Activated CD8-positive, alpha-beta memory T cell treated with anti-CD3 and anti-CD28 coated beads for 1 hour (primary cell): ENCODE results near the gene APCDD1.
A peak's percentile ranks its signal among the peaks of the same experiment; 100 is the strongest.
"Not testable (repeated sequence)": the region's sequence is repeated elsewhere in the genome, so short reads cannot be mapped to it uniquely, and the experiment has no call there.

ENCODE experiments used
- DNase-seq, 2 donors: peaks; one replicate each; pipeline ENCODE4 v3.0.0-alpha.2; 2020; ENCODE audit warnings: low read depth in 1 of 2; ENCODE audit errors: extremely low read depth in 1 of 2

APCDD1 gene

DNA sequence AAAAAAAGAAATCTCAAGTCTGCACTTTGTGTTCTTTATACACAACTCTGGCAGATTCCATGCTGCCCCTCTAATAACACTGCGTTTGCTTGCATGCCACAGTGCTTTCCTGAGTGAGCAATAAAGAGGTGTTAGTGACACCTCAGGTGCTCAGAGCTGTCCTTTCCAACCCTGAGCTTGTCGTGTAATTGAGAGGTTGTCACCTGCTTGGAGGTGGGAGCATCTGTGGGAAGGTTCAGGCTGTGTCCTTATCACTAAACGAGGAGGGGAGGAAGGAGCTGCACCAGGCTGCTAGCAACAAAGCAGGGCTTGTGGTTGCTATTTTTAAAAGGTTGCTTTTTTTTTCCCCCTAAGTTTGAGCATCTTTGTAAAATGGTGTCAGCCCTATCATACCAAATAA is 31.9 kb downstream of the APCDD1 start:
- DNase-seq, result no peak

DNA sequence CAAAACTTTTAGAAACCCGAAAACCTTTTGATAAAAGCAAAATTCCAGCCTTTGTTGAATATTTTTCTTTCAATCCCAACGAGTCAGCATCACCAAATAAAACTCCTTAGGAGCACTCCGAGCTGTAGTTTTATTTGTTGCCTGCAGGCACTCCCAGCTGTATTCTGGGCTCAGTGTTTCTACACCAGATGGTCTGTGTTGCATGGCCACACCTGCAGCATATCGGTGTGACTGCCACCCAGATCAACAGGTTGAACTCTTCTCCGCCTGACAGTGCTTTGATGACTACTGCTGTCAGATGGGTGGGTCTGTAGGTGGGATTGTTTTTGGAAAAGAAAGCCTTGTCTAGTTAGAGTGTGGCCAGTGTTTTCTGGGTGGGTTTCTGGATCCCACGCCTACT is 32.7 kb downstream of the APCDD1 start:
- no peak for DNase-seq

DNA sequence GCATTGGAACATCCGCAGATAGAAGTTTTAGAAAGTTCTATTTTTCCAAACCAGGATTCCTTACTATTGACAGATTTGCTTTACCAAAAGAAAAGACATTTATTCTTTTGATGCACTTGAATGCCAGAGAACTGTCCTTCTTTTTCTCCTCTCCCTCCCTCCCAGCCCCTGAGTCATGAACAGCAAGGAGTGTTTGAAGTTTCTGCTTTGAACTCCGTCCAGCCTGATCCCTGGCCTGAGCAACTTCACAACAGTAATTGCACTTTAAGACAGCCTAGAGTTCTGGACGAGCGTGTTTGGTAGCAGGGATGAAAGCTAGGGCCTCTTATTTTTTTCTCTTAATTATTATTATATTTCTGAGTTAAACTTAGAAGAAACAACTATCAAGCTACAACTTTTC is 33.6 kb downstream of the APCDD1 start:
- DNase-seq, result no peak

DNA sequence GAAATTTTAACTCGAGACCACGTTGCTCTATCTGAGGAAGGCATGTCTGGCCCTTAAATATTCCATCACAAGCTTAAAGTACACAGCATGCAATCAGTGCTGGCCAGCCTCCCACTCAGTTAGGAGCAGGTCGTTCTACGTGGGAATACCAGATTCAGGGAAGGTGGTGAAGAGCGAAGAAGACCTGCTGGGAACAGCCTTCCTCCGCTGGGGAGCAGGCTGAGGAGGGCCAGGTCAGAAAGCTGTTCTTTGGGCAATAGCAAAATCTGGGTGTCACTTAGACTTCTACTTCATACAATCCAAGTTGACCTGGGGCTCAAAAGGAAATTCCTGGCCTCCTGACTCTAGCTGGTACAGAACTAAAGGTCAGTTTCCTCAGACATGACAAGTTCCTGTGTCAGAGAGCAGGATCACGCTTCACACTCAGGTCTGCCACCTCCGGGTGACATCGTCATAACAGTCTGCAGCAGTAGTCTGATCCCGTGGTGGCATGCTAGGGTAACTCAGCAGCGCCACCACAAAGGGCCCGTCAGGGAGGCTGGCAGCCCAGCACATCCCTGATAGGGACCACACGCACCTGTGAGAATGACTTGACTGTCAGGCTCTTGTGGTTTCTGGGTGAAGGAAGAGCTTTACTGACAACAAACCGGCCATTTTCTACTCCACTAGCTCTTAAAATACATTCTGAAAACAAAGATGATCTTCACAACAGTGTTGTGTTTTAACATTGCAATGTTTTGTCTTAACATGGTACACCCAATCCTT is 36.1 kb downstream of the APCDD1 start:
- DNase-seq, result peak; percentile 21 to 24

DNA sequence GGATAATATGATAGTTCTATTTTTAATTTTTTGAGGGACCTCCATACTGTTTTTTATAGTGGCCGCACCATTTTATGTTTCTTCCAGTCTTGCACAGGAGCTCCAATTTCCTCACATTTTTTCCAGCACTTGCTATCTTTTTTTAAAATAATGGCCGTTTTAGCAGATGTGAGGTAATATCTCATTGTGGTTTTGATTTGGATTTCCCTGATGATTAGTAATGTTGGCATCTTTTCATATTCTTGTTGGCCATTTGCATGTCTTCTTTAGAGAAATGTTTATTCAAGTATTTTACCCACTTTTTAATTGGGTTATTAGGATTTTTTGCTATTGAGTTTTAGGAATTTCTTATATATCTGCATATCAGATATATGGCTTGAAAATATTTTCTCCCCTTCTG is 41.5 kb downstream of the APCDD1 start:
- DNase-seq, result no peak

DNA sequence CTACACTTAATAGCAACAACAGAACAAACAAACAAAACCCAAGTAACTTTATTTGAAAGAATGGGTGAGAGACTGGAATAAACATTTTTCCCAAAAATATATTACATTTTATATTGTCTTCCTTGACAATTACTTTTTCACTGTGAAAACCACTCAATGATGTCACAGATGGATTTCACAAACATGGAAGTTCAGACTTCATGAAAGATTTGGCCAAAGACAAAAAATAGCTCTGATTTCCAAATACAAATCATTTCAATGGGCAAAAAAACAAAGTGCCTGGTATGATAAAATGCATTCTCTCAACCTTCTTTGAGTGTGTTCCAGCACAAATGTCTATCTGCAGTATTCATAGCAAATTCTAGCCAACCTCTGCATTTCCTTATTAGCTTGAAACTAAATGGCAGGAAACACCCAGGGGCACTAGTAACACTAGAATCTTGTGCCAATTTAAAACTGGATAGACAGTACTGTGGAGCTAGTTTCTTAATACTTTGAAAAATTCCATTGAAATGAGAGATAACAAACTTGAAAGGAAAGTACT is 42.8 kb downstream of the APCDD1 start:
- DNase-seq, result no peak

DNA sequence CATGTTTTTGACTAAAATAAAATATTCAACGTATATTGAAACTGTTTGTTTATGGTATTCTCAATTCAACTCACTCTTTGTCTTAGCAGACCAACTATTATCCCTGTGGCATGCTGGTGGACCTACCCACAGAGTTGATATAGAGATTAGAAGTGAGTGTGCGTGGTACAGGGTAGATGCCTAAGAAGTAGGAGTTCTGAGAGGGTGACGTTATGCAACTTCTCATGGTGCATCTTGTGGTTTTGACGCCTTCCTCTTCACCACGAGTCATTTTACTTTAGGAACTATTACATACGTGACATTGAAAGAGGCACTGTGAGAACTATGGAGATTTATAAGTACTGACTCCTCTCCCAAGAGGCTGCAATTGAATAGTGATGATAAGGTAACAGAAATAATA is 44.8 kb downstream of the APCDD1 start:
- no peak for DNase-seq

DNA sequence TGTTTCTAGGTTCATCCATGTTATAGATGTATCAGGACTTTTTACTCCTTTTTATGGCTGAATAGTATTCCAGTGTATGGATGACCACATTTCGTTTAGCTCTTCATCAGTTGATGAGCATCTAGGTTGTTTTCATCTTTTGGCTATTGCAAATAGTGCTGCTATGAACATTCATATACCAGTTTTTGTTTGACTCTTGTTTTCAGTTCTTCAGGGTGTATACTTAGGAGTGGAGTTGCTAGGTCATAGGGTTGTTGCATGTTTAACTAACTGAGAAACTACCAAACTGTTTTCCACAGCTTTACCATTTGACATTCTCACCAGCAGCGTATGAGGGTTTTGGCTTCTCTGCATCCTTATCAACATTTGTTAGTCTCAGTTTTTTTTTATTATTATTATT is 45.6 kb downstream of the APCDD1 start:
- DNase-seq, result no peak

DNA sequence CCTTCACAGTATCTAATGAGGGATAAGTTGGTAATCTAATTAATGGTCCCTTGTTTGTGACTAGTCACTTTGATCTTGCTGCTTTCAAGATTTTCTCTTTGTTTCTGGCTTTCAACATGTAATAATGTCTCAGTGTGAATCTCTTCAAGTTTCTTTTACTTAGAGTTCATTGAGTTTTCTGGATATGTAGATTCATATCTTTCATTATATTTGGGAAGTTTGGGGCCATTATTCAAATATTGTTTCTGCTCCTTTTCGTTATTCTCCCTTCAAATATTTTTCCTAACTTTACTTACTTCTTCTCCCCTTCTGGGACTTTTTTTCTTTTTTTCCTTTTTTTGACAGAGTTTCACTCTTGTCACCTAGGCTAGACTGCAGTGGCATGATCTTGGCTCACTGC is 50.3 kb downstream of the APCDD1 start:
- DNase-seq, result no peak

DNA sequence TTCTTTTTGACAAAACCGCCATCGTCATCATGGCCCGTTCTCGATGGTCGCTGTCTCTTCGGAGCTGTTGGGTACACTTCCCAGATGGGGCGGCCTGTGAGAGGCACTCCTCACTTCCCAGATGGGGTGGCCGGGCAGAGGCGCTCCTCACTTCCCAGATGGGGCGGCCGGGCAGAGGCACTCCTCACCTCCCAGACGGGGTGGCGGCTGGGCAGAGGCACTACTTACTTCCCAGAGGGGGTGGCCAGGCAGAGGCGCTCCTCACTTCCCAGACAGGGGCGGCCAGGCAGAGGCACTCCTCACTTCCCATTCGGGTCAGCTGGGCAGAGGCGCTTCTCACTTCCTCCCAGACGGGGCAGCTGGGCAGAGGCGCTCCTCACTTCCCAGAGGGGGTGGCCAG is 51.5 kb downstream of the APCDD1 start:
- DNase-seq, result not testable (repeated sequence)

DNA sequence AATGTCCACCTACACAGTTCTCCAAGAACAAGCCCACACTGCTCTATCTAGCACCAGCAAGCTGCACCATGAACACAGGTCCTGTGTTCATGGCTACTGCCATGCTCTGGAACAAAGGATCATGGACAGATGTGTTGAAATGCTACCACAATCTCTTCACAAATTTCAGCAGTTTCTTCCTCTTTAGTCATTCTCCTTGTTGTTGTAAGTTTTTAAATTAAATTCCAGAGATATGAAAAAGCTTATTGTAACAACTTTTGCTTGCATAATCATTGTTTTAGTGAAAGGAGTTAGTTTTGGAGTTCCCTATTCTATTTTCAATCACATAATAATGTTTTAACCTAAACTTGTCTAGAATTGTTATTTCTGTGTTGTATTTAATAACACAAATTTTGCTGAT is 54.2 kb downstream of the APCDD1 start:
- DNase-seq, result no peak

DNA sequence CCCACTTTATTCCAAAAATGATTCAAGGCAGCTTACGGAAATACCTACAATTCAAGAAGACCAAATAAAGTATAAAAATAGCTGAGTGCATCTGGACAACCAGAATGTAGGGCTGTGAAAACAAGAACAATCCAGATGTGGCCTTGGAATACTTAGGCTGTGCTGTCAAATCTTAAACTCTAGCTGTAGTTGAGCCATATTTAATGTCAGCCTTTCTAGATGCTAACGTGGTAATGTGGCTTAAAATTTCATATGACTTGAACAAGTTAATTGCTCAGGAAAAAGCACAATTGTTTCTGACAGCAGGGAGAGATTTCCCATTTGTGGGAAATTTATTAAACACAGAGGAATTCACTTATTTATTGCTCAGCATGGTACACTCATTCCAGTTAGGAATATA is 56.8 kb downstream of the APCDD1 start:
- no peak for DNase-seq

DNA sequence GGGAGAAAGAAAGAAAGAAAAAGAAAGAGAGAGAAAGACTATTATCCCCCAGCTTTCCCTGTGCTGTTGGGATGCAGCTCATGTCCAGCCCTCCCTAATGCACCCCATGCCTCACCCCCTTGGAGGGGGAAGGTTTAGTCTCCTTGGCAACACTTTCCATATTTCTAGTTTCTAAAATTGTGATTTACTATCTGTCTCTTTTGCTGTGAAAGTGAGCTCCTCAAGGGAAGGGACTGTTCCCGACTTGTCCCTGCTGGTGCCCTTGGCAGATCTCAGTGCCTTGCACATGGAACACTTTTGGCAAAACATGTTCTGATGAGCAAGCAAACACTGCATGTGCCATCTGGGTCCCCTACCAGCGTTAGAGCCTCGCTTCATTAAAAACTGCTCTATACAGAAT is 59.6 kb downstream of the APCDD1 start:
- no peak for DNase-seq

DNA sequence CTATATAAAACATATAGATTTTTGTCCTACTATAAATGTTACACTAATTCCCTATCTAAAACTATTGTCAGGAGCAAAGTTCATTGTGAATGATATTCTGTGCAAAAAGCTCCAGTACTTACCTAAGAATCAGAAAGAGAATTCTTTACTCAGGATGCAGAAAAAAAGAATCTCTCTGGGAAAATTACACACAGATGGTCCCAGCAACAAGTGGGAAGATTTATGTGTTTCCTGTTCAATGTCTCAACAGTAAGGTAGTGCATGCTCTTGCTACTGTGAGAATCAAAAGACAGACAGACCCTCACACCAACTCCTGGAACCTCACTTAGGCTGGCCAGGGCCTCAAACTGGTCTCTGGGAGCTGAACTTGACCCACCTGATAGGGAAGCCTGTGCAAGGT is 60.2 kb downstream of the APCDD1 start:
- DNase-seq, result no peak

DNA sequence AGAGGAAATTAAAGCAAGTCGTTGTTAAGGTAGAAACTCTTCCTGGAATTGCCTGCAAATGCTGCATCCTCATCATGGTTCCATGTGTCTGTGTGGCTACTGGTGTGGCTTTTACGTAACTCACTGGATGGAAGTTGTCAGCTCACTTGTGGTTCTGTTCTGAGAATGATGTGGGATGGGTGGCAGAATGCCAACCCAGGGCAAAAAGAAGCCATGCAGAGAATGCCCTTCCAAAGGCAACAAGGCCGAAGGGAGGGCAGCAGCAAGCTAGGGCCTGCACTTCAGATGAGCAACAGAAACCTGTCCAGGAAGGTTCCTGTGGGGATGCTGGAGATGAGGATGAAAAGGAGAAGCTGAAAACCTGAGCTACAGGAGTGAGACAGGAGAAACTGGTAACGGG is 61.0 kb downstream of the APCDD1 start:
- no peak for DNase-seq

DNA sequence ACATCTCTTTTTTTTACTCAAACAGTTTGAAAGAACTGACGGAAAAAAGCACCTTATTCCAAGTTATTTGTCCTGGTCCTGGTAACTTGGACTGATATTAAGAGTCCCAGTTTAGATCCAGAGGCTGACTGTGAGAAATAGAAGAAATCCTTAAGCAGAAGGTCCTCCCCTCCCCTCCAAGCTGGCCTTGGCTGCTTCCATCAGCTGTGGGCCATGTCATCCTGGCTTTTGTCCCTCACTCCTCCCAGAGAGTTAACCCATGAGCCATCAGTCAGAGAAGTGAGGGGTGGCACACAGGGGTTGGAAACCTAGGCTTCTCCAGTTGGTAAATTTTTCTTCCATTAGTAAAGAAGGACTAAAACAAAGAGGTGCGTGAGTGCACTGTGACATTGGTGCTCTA is 61.6 kb downstream of the APCDD1 start:
- DNase-seq, result no peak

DNA sequence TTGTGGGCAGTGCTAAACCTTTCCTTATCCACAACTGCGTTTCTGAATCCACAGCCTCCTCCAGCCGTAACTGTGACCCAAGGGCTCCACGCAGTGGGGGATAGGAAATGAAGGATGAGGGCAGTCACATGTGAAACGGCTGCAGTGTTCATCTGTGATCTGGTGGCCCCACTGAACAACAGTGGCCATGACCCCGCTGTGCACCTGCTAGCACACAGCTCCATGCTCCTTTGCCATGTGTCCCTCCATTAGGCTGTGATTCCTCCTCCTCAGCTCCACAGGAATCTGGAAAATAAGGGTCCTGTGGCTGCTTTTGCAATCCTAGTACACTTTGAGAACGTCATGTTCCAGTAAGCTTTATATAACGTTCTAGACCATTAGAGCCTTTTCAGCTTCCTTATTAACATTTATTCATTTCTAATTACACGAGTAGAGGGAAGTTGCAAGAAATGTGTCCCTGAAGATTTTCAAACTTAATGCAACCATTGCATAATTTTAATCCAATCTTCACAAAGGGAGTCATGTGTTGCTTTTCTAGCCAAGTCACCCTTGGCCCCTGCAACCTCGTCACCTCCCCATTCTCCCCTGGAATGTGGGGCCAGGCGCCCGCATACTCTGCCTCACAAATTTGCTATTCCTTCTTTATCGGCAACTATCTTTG is 64.3 kb downstream of the APCDD1 start:
- no peak for DNase-seq

DNA sequence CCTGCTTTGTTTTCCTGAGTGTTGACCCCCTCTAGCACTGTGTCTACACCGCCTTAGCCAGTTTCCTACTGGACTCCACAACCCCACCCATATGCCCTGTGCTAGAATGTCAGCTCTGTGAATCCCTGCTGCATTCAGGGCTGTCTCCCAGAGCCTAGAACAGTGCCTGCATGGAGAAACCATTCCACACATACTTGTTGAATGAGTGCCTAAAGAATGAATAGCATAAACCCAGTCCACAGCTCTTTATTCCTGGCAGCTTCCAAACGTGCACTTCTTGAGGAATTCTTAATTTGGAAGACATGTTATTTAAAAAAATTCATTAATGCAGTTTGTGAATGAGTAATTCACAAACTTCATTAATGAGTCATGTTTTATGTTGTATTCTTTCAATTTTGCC is 64.9 kb downstream of the APCDD1 start:
- DNase-seq, result no peak

DNA sequence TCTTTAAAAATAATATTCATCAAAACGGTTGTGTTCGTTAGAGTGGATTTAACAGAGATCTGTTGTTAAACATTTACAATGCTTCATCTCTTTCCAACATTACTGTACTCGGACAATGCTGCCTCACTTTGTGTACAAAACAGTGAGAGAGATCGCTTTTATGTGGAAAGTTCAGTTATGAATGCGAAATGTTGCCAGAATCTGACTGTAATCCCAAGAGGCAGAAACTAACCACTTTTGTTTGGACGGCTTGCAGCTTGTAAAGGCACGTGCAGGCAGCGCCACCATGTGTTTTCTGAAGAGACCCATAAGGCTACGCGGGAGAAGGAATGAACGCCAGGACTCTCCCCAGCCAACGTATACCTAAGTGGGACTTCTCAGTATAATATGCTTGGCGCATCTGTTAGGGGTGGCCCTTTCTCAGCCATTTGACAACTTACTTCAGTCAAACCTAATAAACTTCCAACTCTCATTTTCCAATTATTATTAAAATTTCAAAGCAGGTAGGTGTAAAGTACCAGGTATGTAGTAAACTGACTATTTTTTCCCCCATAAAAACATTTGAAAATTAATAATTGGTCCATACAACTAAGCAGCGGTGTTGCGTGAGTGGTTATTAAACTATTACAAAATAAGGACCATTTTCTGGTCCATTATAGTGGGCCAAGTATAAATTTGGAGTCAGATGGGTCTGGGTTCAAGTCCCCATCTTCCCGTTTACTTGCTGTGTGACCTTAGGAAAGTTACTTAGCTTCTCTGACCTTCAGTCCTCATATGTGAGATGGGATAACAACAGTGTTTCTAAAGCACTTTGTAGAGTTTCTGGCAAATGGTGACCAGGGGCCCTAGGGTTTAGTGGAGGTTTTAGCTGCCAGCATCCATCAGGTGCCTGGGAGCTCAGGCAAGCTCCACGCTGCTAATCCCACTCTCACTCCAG is 65.8 kb downstream of the APCDD1 start:
- no peak for DNase-seq

DNA sequence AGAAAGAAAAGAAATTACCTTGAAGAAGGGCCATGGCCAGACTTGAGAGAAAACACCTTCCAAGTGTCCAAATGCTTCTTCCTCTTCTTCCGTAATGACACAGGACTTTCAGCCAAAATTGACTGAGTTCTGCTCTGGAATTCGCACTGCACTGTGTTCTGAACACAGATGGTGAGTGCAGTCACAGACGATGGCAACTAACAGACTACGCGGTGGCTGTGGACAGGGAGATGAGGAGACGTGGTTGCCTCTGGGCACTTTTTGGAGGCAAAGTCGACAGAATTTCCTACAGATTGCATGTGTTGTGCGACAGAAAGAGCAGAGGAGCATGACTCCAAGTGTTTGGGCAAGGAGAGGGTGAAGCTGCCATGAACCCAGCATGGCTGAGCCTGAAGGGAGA is 67.1 kb downstream of the APCDD1 start:
- no peak for DNase-seq

DNA sequence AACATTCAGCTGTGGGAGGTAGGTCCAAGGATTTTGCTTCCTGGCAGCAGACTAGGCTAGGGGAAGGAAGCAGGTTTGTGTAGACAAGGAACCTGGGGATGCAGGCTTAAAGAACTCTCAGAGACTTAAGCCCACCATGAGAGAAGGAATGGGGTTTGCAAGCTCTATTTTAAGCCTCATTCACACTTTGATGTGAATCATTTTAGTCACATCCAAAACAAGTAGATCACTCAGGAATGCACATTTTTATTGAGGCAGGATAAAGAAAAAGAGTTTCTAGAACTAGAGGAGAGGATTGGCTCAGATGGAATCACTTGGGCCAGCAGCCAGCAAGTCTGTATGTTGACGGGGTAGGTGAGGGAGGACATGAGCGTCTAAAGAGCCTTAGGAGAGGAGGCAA is 68.1 kb downstream of the APCDD1 start:
- DNase-seq, result no peak
